ENCODE data around the gene ZNF397. TPM values are rescaled to one million over a fixed set of nuclear protein-coding genes. Genes with fewer than 3 reads are reported as not detected.

The ZNF397 gene
- total RNA-seq, 6 experiments from 2014 or later, result 9.1 to 13.1 (median 10.9) TPM

- DNase-seq, result peak; percentile 73 to 87 (median 77)
- ATAC-seq, result peak; percentile 100
- no peaks in the 10 kb centered on the region for H3K27me3 ChIP-seq
- TF ChIP-seq CTCF (IDR thresholded peaks at IDR 0.05) (peak; percentile 87 to 99 (median 96)), POLR2A (IDR thresholded peaks at IDR 0.05) (no peak)
- H3K9me3 ChIP-seq, result no peaks in the 10 kb centered on the region
- H3K36me3 ChIP-seq, result no peaks in the 10 kb centered on the region
- intact Hi-C loops (cut with DNase I), result loop anchor here in 1 of 2 donors (5.0 kb wide), 1 partner anchor 121 kb away; no protein-coding TSS in a partner anchor
- H3K4me1 ChIP-seq, result peaks cover 0 to 3% (median 0%) of the 10 kb centered on the region in 4 donors
- WGBS (ENCODE audit: insufficient coverage, low coverage, low lambda C conversion rate, missing lambda C conversion rate), result 0% methylated on average over 6 of the region's 6 CpGs
- no peak overlapping the region for H3K4me3 ChIP-seq
- peak overlapping the region in 1 of 3 donors; percentile 3 for H3K27ac ChIP-seq
Measured at GRCh38 chr18:35231052-35231451, 9.8 kb upstream of the ZNF397 start.

GRCh38 chr18:35236571-35237363, 4.1 kb upstream of the ZNF397 start:
- Histone ChIP-seq H3K27me3 (no peaks in the 10 kb centered on the region), H3K9me3 (no peaks in the 10 kb centered on the region), H3K36me3 (no peaks in the 10 kb centered on the region), H3K4me3 (no peak overlapping the region), H3K27ac (no peak overlapping the region), H3K4me1 (peaks cover 0 to 4% (median 0%) of the 10 kb centered on the region in 4 donors)
- no peak for ATAC-seq
- 84% methylated on average over 1 of the region's 1 CpG for WGBS (ENCODE audit: insufficient coverage, low coverage, low lambda C conversion rate, missing lambda C conversion rate)
- no peak for TF ChIP-seq POLR2A (IDR thresholded peaks at IDR 0.05)
- TF ChIP-seq CTCF (IDR thresholded peaks at IDR 0.05), result no peak
- no peak for DNase-seq
- intact Hi-C loops (cut with DNase I), result no loop called here

GRCh38 chr18:35239314-35239713, 1.5 kb upstream of the ZNF397 start:
- 86% methylated on average over 1 of the region's 1 CpG for WGBS (ENCODE audit: insufficient coverage, low coverage, low lambda C conversion rate, missing lambda C conversion rate)
- H3K36me3 ChIP-seq, result peaks cover 0 to 20% (median 16%) of the 10 kb centered on the region in 4 donors
- H3K9me3 ChIP-seq, result no peaks in the 10 kb centered on the region
- no peak for DNase-seq
- no peaks in the 10 kb centered on the region for H3K27me3 ChIP-seq
- intact Hi-C loops (cut with DNase I), result no loop called here
- TF ChIP-seq CTCF (IDR thresholded peaks at IDR 0.05) (no peak), POLR2A (IDR thresholded peaks at IDR 0.05) (no peak)
- H3K27ac ChIP-seq, result no peak overlapping the region
- peaks cover 0 to 4% (median 0%) of the 10 kb centered on the region in 4 donors for H3K4me1 ChIP-seq
- no peak for ATAC-seq
- H3K4me3 ChIP-seq, result no peak overlapping the region

- Histone ChIP-seq H3K4me1 (peaks cover 0 to 4% (median 0%) of the 10 kb centered on the region in 4 donors), H3K9me3 (peaks cover 0 to 8% (median 3%) of the 10 kb centered on the region in 4 donors), H3K36me3 (peaks cover 0 to 39% (median 34%) of the 10 kb centered on the region in 4 donors), H3K27me3 (no peaks in the 10 kb centered on the region), H3K27ac (peak overlapping the region; percentile 96 to 99 (median 98)), H3K4me3 (peak overlapping the region; percentile 61 to 84 (median 77))
- 0% methylated on average over 5 of the region's 5 CpGs for WGBS (ENCODE audit: insufficient coverage, low coverage, low lambda C conversion rate, missing lambda C conversion rate)
- no peak for TF ChIP-seq CTCF (IDR thresholded peaks at IDR 0.05)
- no peak for TF ChIP-seq POLR2A (IDR thresholded peaks at IDR 0.05)
- no peak for DNase-seq
- intact Hi-C loops (cut with DNase I), result loop anchor here (10.0 kb wide), 2 partner anchors 53 to 103 kb away; partner anchors contain the start of genes ZNF24 (in 1 of the 2) and ZSCAN30 (in 1 of the 2)
- ATAC-seq, result no peak
Measured at GRCh38 chr18:35241448-35241804, 592 bp downstream of the ZNF397 start.
